ENCODE results near the gene CEACAM19.
"Not testable (repeated sequence)": the region's sequence is repeated elsewhere in the genome, so short reads cannot be mapped to it uniquely, and the experiment has no call there.

The CEACAM19 gene

DNA sequence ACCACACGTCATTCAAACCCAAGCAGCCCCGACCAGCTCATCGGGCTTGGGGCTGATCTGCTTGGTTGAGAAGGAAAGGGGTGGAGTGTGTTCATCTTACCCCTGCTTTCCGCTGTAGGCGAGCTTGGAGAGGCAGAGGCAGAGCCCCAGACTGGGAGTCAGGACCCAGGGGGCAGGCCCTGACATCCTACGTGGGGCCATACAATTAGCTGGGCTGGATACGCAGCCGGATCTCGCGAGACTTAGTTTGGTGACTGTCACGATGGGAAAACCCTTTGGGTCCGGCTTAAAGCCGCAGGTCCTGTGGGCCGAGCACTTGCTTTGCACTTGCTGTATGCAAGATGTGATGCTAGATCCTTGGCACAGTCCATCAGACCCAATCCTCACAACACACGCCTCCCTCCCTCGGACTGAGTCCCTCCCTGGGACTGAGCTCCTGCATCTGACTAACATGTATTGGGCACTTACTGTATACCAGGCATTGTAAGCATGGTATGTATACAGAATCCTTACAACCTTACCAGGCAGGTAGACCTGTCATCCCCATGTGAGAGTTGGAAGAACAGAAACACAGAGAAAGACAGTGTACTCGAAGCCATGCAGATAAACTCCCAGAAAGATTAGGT is 31.4 kb downstream of the CEACAM19 start:
- DNase-seq, result no peak

GRCh38 chr19:44703336-44704078 is 32.2 kb downstream of the CEACAM19 start:
- DNase-seq, result no peak

GRCh38 chr19:44704982-44705381 is 33.7 kb downstream of the CEACAM19 start:
- no peak for DNase-seq

DNA sequence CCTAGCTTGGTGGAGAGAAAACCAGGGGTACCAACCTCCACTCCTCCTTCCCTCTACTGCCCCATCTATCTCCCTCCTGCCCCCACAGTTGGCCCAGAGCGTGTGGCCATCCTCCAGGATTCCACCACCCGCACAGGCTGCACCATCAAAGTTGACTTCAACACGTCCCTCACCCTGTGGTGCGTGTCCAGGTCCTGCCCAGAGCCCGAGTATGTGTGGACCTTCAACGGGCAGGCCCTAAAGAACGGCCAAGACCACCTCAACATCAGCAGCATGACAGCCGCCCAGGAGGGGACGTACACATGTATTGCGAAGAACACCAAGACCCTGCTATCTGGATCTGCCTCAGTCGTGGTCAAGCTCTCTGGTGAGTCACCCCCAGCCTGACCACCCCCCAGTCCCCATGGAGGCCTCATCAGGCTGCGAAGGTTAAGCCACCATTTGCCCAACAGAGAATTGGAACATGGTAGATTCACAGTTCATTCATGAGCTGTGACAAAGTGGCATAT is 34.3 kb downstream of the CEACAM19 start:
- DNase-seq, result no peak

DNA sequence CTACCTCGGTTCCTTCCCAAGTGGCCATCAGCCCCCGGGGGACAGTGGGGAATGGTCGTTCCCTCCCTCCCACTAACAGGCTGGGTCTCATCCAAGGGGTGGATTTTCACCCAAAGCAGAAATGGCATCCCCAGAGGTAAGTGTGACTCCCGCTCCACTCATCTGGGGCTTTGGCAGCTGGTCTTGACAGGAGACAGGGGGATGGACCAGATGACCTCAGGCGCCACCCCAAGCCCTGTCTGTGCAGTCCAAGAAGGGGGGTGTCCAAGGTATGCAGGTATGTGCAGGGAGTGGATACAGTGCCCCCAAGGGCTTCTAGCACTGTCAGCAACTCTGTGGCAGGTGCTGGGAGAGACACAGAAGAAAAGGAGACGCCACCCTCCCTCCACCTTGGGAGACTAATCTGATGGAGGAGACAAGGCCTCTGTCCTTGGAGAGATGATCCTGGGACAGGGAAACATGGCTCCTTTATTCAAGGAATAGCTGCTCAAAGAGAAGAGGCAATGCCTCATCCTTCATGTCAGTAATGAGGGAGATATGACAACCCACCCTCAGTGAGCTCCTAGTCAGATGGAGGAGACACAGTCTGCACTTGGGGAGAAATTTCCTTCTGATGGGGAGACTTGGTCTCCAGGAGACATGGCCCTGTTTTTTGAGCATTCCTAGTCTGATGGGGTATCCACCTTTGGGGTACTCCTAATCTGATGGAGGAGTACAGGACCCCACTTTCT is 35.4 kb downstream of the CEACAM19 start:
- DNase-seq, result no peak

- DNase-seq, result no peak
Measured at GRCh38 chr19:44707794-44708193, 36.5 kb downstream of the CEACAM19 start.

DNA sequence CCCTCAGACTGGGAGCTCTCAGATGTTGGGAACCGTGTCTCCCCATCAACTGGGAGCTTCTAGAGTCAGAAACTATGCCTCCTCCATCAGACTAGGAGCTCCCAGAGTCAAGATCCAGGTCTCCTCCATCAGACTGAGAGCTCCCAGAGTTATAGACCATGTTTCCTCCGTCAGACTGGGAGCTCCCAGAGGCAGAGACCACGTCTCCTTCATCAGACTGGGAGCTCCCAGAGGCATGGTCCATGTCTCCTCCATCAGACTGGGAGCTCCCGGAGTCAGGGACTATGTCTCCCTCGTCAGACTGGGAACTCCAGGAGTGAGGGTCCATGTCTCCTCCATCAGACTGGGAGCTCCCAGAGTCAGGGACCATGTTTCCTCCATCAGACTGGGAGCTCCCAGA is 37.7 kb downstream of the CEACAM19 start:
- DNase-seq, result no peak

DNA sequence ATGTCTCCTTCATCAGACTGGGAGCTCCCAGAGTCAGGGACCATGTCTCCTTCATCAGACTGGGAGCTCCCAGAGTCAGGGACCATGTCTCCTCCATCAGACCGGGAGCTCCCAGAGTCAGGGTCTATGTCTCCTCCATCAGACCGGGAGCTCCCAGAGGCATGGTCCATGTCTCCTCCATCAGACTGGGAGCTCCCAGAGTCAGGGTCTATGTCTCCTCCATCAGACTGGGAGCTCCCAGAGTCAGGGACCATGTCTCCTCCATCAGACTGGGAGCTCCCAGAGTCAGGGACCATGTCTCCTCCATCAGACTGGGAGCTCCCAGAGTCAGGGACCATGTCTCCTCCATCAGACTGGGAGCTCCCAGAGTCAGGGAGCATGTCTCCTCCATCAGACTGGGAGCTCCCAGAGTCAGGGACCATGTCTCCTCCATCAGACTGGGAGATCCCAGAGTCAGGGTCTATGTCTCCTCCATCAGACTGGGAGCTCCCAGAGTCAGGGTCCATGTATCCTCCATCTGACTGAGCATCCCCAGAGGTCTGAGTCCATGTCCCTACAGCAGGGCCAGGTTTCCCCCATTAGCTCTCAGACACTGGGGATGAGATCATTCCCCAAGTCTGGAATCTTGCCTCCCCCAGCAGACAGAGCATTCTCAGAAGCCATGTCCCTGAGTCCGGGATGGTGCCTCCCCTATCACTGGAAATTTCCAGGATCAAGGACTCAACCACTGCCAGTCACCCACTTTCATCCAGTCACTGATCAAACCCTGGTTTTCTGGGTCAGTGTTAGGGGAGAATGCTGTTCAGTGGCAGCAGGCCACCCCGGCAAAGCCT is 38.4 kb downstream of the CEACAM19 start:
- DNase-seq, result not testable (repeated sequence)

DNA sequence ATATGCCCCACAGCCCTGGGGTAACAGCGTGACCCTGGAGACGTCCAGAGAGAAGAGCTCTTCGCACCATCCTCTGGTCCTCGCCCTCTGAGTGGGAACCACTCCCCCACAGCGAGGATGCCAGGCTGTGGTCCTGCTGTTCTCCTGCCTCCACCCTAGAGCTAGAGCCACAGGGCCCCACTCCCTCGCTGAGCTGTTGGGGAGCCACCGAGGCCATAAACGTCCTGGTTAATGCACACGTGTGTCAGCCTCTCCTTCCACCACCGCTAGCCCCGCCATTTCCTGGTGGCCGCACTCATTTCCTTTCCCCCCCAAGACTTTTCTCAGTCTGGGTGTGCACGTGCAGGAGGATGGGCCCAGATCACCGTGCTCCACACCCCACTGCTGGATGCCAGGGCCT is 39.2 kb downstream of the CEACAM19 start:
- DNase-seq, result no peak

- no peak for DNase-seq
Measured at GRCh38 chr19:44712864-44713515, 41.7 kb downstream of the CEACAM19 start.

- DNase-seq, result no peak
Measured at GRCh38 chr19:44714597-44715169, 43.4 kb downstream of the CEACAM19 start.

- DNase-seq, result no peak
Measured at GRCh38 chr19:44717603-44718002, 46.3 kb downstream of the CEACAM19 start.

- DNase-seq, result peak; percentile 4 to 29
Measured at GRCh38 chr19:44718441-44719261, 47.4 kb downstream of the CEACAM19 start.

DNA sequence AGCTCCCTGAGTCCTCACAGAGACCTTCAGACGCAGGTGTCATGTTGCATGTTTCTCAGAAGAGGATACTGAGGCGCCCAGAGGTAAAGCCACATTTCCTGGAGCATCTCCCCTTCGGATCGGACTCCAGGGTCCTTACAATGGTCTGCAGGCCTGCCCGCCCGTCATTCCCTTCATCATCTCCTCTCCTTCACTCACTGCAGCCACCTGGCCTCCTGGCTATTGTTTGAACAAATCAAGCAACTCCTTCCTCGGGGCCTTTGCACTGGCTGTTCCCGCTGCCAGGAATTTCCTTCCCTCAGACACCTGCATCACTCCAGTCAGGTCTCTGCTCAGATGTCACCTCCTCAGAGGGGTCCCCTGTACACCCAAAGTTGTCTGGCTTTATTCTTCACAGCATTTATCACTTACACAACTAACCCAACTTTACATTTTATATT is 48.0 kb downstream of the CEACAM19 start:
- DNase-seq, result no peak

GRCh38 chr19:44720396-44720795 is 49.1 kb downstream of the CEACAM19 start:
- not testable (repeated sequence) for DNase-seq

DNA sequence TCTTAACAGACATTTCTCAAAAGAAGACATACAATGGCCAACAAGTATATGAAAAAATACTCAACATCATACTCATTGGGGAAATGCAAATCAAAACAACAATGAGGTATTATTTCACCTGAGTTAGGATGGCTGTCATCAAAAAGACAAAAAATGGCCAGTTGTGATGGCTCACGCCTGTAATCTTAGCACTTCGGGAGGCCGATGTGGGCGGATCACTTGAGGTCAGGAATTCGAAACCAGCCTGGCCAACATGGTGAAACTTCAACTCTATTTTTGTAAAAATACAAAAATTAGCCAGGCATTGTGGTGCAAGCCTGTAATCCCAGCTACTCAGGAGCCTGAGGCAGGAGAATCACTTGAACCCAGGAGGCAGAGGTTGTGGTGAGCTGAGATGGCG is 49.7 kb downstream of the CEACAM19 start:
- peak in 1 of 2 donors; percentile 56 for DNase-seq

DNA sequence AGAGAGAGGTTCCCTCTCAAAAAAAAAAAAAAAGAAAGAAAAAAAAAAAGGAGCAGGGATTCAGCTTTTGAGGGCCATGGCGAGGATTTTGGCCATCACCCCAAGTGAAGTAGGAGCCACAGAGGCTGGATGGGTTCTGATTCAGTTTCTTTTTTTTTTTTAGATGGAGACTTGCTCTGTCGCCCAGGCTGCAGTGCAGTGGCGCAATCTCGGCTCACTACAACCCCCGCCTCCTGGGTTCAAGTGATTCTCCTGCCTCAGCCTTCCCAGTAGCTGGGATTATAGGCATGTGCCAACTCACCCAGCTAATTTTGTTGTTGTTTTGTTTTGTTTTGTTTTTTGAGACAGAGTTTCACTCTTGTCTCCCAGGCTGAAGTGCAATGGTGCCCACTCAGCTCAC is 50.1 kb downstream of the CEACAM19 start:
- DNase-seq, result not testable (repeated sequence)

DNA sequence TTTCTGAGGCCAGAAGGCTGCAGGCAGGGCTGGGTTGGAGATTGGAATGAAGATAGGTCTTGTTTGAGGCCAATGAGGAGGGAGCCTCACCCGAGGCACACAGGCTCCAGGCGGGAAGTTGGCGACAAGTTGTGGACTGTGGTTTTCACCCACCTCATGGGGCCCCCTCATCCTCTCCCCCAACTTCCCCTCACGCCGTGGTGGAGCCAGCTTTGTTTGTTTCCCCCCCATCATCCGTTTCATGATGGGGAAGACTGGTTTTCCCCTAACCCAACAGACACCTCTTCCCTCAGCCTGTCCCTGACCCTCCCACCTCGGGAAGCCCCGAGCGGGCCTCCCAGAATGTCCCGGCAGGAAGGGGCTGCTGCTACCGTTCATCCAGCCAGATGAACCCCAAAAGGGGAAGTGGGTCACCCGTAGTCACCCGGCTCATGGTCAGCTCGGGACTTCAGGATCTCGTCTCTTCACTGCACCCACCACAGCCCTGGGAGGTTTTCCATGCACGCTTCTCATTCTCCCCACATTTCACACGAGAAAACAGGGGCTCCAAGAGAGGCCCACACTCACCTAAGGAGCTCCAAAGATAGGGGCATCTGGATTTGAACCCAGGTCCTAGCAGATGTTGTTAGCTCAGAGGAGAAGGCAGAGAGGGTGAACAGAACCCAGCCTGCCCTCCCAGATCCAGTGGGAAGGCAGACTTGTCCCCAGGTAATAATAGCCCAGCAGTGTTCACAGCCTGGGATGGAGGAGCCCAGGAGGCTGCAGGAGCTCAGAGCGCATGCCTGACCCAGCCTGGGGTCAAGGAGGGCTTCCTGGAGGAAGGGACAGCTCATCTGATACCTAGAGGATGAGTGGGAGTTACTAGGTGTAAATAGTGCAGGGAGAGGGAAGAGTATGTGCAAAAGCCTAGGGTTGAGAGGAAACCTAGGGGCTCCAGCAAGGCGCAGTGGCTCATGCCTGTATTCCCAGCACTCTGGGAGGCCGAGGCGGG is 51.1 kb downstream of the CEACAM19 start:
- peak; percentile 79 to 93 for DNase-seq

- DNase-seq, result no peak
Measured at GRCh38 chr19:44723299-44723951, 52.1 kb downstream of the CEACAM19 start.

Data from inflammatory macrophage (primary cell).